Endothelial cell of umbilical vein (primary cell): Measurements from ENCODE around the gene UIMC1.

Source experiments
- CTCF ChIP-seq, 2 donors: IDR thresholded peaks; 1 replicate in 1 of 2; 2 replicates in 1 of 2; pipeline ENCODE4 v1.5.1; 2011; ENCODE audit warnings: low read length in 2 of 2, mild to moderate bottlenecking in 2 of 2, moderate library complexity in 2 of 2, control low read depth in 1 of 2, inconsistent platforms in 1 of 2, low read depth in 1 of 2; ENCODE audit not compliant: insufficient read depth in 1 of 2; ENCODE audit errors: extremely low read depth in 1 of 2
- EZH2 ChIP-seq: IDR thresholded peaks from 2 replicates; pipeline ENCODE4 v1.6.1; 2012; ENCODE audit warnings: borderline replicate concordance, low read depth, mild to moderate bottlenecking, moderate library complexity, low read length, inconsistent platforms; ENCODE audit not compliant: severe bottlenecking
- MYC ChIP-seq: IDR thresholded peaks from one replicate; pipeline ENCODE4 v1.6.1; 2011; ENCODE audit warnings: mild to moderate bottlenecking, low read depth, low read length

- no peak for TF ChIP-seq CTCF (IDR thresholded peaks at IDR 0.05; ENCODE audit: extremely low read depth in 1 of 2, insufficient read depth in 1 of 2, low read depth in 1 of 2, low read length in 2 of 2)
- no peak for TF ChIP-seq MYC
- TF ChIP-seq EZH2: no peak
Measured at GRCh38 chr5:176986280-176986679, 20.3 kb downstream of the UIMC1 start.
